GM12865 (cell line): ENCODE measurements around the gene ULK2.

Experiments used
- DNase-seq: peaks from one replicate; pipeline ENCODE4 v3.0.0; 2010; ENCODE audit warnings: low read depth
- H3K4me3 ChIP-seq: 2 replicates; pipeline ENCODE4 v1.5.1; 2011; ENCODE audit warnings: mild to moderate bottlenecking, low read depth, low read length, control low read depth
- CTCF ChIP-seq: IDR thresholded peaks from 2 replicates; pipeline ENCODE4 v1.5.1; 2011; ENCODE audit warnings: low read length, control low read depth, low read depth, inconsistent platforms; ENCODE audit not compliant: insufficient read depth; ENCODE audit errors: missing control alignments

The ULK2 gene

GRCh38 chr17:19799796-19800195, 67.9 kb downstream of the ULK2 start:
- DNase-seq: no peak
- TF ChIP-seq CTCF: no peak
- no peak overlapping the region for H3K4me3 ChIP-seq

- no peak for TF ChIP-seq CTCF
- no peak for DNase-seq
- H3K4me3 ChIP-seq: no peak overlapping the region
Measured at GRCh38 chr17:19796457-19796856, 71.3 kb downstream of the ULK2 start.

- TF ChIP-seq CTCF: no peak
- H3K4me3 ChIP-seq: no peak overlapping the region
- DNase-seq: no peak
Measured at GRCh38 chr17:19791918-19792550, 75.7 kb downstream of the ULK2 start.

GRCh38 chr17:19787733-19788357, 79.9 kb downstream of the ULK2 start:
- TF ChIP-seq CTCF: no peak
- DNase-seq: no peak
- no peak overlapping the region for H3K4me3 ChIP-seq

GRCh38 chr17:19785854-19786253, 81.9 kb downstream of the ULK2 start:
- TF ChIP-seq CTCF: no peak
- no peak overlapping the region for H3K4me3 ChIP-seq
- no peak for DNase-seq

GRCh38 chr17:19781488-19782458, 86.0 kb downstream of the ULK2 start:
- no peak for TF ChIP-seq CTCF
- DNase-seq: no peak
- H3K4me3 ChIP-seq: no peak overlapping the region
